NCI-H146 (cell line): ENCODE measurements around the gene RAD51AP2.
"Not testable (repeated sequence)": the region's sequence is repeated elsewhere in the genome, so short reads cannot be mapped to it uniquely, and the experiment has no call there.

Experiments
- DNase-seq: peaks from one replicate; lab custom pipeline; 2025; lab: John Stamatoyannopoulos, UW

RAD51AP2 gene

DNA sequence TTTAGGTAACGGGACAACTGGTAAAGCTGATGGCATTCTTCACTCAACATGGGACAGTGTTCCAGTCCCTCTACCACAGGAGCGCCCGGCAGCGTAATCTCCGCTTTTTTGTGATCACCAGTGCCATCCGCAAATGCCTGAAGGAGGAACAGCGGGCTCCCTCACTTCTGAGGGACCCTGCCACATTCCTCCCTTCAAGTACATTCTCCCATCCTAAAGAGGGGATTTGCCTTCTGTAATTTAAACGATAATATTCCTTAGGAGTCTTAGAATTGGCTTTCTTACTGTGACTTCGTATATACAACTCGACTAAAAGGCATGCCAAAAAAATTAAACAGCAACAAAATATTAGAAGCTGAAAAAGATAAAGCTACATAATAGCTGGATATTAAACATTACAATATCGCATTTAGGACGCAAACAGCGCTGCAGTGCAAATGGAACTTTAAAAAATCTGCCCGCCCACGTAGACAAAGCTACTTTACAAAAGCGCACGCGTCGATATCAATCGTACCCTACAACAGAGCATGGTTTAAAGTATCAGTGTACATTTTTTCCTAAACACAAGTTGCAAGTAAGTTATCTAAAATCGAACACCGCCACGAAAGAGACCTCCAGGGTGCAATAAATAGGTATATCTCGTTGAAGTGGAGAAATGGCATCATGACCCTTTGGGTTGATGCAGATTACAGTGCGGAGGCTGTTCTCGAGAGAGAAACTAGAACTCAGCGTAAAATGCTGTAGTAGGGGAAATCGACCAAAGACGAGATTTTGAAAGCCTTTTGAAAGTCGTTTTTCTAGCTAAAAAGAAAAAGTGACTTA lies 20.0 kb upstream of the RAD51AP2 start:
- DNase-seq: no peak

DNA sequence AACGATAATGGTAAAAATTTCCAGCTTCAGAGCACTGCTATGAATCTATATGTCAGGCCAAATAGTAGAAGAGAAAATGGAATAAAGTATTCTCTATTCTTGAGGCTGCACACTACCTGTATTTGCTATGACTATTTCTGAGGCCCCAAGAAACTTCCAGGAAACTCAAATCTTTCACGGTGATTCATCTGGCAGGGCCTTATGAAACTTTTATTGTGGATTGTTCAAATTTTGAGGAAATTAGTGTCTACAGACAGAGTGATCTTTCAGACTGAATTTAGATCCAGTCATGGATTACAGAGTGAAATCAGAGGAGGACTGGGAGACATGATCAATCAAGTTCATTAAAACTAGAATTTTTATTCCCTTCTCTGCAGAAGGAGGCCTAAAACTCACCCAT lies 18.2 kb upstream of the RAD51AP2 start:
- no peak for DNase-seq

DNA sequence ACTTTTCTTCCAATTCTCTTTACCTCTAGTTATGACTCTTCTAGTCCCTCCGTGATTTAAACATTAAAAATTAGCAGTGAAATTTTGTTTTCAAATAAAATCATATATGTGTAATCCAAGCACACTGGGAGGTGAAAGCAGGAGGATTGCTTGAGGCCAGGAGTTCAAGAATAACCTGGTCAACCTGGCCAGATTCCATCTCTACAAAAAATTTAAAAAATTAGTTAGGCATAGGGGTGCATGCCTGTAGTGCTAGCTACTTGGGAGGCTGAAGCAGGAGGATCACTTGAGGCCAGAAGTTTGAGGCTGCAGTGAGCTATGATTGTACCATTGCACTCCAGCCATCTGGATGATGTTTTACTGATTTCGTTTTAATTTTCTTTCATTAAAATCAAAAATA lies 15.3 kb upstream of the RAD51AP2 start:
- DNase-seq: no peak

DNA sequence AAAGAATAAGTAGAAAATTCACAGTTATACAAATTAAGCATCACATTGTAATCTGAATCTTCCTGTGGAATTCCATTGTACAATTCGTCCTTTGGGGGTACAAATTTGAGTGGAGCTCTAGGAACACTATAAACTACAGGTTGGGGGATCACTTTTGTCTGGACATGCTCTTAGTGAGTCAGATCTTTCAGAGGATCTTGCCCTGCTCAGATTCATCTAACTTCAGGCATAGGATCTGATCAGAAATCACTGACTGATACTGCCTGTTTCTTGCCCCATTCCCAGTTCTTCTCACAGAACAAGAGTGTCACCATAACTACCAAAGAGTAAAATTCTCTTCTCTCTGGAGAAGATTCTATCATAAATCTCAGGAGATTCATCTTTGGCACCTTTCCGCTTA lies 11.5 kb upstream of the RAD51AP2 start:
- no peak for DNase-seq

DNA sequence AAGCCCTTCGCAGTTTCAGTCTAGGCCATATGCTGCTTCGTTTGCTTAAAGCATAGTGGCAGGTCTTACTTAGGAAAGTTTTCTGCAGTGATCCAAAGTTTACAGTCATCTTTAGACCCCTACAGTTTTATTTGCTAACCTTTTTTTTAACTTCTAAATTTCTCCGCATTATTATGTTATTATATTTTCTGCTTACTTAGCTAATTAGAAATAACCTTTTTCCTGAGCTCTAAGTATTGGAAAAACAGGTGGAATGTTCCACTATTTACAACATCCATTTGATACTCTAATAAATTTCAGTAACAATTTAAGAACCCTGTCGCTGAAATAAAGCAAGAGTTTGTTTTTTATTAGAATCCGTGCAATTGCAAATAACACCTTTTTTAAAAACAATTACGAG lies 4.1 kb upstream of the RAD51AP2 start:
- DNase-seq: no peak

DNA sequence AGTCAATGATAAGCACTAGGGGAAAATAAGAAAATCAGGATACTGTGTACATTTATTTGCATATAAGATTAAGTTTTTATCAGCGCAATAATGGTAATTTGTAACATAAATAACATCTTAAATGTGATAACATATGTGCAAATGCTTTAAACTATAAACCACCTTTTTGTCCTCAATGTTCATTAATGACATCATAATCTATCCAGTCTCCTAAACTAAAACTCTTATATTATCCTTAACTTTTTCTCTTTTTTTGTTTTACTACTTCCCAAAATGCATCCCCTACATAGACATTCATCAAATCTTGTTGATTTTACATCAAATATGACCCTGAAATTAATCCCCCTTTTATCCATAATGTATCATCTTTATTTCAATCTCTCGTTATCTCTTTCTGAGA lies 3.4 kb upstream of the RAD51AP2 start:
- no peak for DNase-seq

DNA sequence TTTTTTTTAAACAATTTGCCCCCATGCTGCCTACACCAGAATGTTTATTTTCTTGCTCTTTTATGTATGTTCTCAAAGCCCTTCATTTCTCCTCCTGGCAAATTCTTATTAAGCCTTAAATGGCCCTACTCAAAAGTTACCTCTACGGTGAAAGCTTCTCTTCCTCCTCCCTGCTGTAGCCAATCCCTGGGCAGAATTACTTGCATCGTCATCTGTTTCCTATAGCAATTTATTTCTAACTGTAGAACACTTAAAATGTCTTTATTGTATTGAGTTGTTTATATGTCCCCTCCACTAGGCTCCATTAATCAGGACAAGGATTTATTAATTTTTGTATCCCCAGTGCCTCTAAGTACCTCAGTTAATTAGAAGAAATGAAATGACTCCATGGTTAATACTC lies 2.5 kb upstream of the RAD51AP2 start:
- no peak for DNase-seq

DNA sequence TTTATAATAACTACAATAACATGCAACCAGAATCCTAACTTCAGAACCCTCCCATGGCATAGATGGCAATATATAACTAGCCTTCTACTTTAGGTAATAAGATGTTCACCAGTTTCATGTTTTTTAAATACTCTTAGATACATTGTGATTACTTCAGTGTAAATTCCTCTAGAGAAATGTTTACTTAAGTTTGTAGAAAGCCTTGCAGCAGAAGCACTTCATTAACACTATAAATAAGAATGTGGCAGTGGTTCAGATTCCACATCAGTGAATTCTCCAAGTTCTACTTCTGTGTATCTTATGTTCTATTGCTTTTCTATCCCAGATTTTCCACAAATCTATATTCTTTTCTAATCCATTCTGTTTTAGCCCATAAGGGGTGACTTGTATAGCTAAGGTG lies 1.2 kb upstream of the RAD51AP2 start:
- DNase-seq: no peak

DNA sequence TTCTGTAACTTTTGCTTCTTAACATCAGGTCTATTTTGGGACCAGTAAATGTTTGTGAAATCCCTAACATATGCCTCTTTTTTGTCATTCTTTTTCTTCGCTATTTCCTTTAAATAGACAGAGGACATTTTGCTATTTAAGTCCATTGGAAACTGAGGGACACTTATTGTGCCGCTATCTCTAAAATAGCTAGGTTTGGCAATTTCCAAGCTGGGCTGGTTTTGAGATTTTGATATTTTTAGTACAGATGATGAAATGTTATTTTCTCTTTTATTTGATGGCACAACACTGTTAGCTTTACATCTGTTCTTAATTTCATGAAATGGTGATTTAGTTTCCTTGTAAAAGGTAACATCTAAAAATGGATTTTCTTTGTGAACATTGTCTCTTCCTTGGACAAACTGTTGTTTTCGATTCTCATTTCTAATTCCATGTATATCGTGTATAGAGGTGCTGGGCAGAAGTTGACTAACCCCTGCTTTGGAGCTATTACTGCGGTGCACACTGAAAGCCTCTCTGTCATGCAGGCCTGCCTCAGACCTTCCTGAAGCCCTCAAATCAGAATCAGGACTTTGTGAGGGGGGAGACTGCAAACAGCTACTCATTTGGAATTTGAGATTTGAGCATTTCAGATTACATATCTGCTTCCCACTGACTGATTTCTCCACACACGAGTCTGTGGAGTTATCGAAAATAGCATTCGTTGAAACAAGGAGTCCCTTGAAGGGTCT lies 594 bp downstream of the RAD51AP2 start:
- DNase-seq: no peak

DNA sequence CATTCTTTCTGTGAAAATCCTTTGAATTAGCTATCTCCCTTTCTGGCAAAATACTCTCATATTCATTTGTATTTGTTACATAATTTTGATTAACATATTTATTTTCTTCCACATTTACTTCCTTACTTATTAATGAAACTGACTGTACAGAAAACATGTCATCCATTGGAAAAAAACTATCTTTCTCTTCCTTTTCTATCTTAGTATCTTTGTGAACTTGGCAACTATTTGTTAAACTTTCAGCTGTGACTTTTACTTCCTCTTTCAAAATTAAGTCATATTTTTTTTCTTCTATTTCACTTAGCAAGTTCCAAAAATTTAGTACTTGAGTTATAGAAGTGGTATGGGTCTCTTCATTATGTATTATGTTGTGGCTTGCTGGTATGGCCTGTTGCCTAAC lies 2.6 kb downstream of the RAD51AP2 start:
- no peak for DNase-seq

DNA sequence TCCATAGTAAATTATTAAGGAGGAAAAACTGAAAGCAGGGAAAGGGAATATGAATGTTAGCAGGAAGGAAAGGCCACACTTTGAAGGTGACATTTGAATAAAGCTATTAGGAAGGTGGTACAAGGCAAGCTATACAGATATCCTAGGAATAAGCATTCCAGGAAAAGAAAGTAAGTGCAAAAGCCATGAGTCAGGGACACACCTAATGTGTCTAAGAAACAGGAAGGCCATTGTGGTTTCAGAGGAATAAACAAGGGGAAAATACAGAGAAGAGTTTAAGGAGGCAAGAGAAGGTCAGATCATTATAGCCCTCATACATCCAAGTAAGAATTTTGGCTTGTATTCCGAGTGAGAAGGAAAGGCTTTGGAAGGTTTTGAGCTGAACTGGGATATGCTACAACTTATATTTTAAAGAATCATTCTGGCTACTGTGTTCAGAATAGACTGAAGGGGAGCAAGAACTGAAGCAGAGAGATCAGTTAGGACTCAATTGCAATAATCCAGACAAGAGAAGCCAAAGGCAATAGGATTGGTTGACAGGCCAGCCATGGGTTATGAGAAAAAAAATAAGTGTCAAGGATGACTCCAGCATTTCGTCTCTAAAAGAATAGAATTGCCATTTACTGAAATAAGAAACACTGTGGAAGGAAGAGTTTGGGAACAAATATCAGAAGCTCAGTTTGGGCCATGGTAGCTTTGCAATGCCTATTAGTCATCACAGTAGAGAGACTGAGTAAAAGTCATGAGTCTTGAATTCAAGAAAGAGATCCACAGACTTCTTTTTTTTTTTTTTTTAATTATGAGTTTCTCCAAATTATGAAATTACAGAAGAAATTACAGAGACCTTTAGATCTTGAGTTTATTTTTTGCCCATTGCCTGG lies 11.3 kb downstream of the RAD51AP2 start:
- no peak for DNase-seq

DNA sequence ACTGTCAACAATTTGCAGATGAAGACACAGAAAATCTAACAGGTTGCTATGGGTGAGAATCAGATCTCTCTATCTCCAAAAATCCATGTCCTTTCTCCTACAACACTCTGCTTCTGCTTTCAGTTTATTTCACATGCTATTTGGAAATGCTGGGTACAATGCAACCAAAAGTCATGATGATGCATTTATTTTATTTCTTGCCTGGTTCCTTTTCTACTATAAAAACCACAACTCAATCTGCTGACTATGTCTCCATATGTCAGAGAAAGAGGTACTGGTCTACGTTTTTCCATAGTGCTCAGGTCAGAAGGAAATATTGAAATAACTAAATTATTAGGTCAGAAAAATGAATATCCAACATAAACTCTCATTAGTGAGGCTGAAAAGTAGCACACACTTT lies 20.5 kb downstream of the RAD51AP2 start:
- no peak for DNase-seq

DNA sequence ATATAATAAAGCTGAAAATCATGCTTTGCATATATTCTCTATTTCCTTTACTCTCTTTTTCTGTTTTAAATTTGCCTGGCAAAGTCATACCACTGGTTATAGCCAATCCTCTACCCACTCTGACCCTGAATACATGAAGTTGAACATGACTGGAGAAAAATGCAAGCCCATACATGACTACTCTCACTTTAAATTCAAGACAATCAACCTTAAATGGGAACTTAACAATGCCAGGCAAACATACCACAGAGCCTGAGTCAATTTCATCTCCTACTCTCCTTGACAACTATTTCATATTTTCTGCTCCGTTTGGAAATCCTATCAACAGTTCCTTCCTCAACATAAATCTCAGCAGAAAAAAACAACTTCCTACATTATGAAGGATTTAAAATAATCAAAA lies 22.6 kb downstream of the RAD51AP2 start:
- DNase-seq: no peak

DNA sequence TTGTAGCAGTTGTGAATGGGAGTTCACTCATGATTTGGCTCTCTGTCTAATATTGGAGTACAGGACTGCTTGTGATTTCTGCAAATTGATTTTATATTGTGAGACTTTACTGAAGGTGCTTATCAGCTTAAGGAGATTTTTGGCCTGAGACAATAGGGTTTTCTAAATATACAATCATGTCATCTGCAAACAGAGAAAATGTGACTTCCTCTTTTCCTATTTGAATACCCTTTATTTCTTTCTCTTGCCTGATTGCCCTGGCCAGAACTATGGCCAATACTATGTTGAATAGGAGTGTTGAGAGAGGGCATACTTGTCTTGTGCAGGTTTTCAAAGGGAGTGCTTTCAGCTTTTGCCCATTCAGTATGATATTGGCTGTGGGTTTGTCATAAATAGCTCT lies 28.1 kb downstream of the RAD51AP2 start:
- DNase-seq: not testable (repeated sequence)

DNA sequence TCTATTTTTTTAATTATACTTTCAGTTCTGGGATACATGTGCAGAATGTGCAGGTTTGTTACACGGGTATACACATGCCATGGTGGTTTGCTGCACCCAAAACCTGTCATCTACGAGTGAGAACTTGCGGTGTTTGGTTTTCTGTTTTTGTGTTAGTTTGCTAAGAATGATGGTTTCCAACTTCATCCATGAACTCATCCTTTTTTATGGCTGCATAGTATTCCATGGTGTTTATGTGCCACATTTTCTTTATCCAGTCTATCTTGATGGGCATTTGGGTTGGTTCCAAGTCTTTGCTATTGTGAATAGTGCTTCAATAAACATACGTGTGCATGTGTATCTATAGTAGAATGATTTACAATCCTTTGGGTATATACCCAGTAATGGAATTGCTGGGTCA lies 29.6 kb downstream of the RAD51AP2 start:
- not testable (repeated sequence) for DNase-seq

DNA sequence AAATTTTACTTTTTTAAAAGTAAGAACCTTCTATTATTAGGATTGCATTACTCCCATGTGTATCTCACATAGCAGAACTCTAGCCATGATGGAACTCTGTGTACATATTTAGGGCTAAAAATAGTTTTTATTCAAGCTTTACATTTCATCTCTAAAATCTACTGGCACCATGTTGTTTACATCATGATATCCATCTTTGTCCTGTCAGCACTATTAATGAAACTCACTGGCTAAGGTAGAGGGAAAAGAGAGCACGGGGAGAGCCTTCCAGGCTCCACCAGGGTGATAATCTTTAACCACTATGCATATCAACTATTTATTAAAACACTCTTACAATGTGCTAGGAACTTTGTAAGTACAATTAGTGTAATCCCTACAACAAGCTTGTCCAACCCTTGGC lies 34.7 kb downstream of the RAD51AP2 start:
- no peak for DNase-seq

DNA sequence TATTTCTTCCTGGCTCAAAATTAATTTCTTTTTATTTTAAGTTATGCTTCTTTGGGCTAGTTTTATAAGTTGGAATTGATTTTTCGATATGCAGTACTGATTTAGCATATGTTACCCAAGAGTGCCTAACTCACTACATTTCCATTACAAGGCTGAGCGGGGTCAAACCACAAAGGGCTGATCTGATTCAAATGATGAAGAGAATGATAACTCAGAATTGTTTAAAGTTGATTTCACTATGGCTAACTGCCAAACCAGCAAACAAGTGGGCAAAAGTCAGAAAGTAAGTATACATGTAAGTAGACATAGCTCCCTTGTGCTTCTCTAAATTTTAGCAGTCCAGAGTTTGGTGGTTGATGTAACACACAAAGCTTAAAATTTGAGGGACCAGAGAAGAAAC lies 35.6 kb downstream of the RAD51AP2 start:
- DNase-seq: no peak

DNA sequence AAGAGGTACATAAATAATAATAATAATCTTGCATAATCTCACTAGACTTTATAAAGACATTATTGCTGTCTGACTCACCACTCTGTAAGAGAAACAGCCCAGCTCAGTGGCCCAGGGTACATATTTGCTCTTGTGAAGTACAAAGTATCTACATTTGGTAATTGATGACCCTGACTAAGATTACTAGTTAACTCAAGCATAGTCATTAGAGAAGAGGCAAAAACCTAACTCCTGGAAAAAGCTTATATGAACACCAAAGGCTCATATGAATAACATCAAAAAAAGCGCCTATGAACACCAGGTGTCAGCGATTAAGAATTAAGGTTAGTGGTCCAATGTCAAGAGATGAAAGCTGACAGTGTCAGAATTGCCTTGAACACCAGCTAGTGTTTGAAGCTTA lies 38.4 kb downstream of the RAD51AP2 start:
- DNase-seq: no peak

DNA sequence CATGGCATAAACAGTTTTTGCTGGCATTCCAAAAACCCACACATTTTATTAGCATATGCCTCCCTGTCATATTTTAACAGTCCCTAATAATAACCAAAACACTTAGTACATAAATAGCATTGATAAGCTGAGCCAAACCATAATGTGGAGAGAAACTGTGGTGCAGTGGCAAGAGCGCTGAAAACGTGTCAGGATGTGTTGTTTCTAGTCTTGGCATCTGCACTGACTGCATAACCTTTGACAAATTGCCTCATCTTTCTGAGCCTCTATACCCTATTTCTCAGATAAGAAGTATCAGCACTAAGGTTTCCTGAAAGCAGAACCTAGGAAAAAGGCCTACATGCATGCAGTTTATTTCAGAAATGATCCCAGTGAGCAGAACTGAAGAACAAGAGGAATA lies 41.4 kb downstream of the RAD51AP2 start:
- DNase-seq: no peak

DNA sequence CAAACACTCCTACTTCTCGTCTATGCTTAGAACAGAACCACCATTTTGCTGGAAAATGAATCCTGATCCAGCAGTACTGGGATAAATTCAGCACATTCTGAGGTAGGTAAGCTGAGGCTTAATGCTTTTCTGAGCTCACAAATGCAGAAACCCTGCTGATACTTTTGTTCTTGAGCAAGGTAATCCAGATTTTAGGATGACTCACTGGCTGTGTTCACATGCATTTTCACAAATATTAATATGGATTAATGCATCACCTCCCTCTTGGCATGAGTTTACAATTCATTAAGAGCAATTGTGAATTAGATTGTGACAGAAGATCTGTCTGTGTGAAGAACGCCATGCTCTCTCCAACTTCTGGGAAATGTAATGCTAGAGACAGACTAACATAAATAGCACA lies 42.2 kb downstream of the RAD51AP2 start:
- no peak for DNase-seq

DNA sequence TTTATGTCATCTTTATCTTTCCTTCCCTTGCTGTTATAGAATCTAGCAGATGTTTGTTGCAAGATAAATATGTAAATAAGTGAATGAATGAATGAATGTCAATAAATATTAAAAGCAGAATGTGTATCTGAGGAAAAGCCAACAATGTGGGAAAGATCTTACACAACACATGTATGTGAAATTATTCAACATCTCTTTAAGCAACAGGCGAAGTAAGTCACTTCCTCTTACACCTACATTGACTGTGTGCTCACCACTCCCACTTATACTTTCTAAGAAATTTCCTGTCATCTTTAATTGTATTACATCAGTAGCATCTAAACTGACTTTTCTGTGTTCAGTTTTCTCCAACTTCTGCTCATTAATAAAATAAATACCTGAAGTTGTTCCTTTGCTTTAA lies 43.0 kb downstream of the RAD51AP2 start:
- DNase-seq: no peak

DNA sequence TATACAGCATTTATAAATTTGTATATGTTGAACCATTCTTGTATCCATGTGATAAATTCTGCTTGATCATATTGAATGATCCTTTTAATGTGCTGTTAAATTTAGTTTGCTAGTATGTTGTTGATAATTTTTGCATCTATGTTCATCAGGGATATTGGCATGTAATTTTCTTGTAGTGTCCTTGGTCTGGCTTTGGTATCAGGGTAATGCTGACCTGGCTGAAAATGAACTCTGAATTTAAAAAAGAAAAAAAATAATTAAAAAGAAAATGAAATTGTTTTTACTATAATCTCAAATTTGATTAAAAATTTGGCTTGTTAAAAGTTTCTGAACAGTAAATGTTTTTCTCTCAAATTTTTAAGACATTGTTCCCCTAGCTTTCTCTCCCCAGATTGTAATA lies 46.3 kb downstream of the RAD51AP2 start:
- no peak for DNase-seq
